NCI-H526 (cell line): Measurements from ENCODE around the gene USP4.
"Not testable (repeated sequence)": the region's sequence is repeated elsewhere in the genome, so short reads cannot be mapped to it uniquely, and the experiment has no call there.

Experiments
- DNase-seq, 2 experiments: peaks; one replicate each; lab custom pipeline; 2025; lab: John Stamatoyannopoulos, UW

Gene USP4

GRCh38 chr3:49253512-49253911 is 86.3 kb downstream of the USP4 start:
- no peak for DNase-seq

- DNase-seq: no peak
Observed at GRCh38 chr3:49248840-49249227, 91.0 kb downstream of the USP4 start.

DNA sequence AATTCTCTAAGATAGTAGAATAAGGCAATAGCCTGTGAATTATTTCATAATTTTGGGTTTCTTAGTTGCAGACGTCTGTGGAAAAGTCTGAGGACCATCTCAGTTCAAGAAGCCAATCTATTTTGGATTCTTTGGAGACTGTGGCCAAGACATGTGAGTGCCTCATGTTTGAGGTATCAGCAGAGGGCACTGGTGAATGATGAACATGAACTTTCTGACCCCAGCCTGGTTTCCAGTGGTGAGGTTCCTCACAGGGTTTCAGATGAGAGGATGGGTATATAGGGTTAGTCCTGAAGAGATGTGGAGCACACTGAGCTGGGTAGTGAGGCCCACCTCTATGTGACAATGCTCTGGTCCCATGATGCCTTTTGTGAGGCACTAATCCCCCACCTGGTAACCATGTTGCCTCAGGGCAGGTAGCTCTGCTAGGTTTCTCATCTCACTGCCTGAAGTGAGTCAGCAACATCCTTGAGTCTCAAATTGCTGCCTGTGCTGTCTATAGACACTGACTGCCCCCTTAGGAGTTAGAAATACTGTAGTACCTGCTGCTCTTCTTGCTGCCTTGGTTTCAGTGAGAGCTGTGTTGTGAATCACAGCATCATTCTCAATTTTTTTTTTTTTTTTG is 95.2 kb downstream of the USP4 start:
- no peak for DNase-seq

GRCh38 chr3:49240091-49240490 is 99.8 kb downstream of the USP4 start:
- DNase-seq: not testable (repeated sequence)

- DNase-seq: no peak
Observed at GRCh38 chr3:49238274-49239127, 101.4 kb downstream of the USP4 start.

DNA sequence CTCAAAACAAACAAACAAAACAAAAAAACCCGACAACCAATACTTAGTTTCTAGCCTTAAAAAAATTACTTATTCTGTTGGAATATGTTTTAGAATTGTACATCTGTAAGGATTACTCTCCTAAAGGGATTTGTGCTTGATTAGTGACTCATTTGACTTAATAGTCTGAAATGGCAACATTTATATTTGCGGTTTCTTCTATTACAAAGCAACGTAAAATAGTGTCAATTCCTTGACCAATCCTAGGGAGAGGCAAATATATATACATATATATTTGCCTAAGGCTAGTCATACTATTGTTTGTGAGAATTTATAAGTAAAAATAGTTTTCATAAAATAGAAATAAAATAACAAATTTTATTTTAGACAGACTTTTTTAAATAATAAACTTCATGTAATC is 102.5 kb downstream of the USP4 start:
- no peak for DNase-seq

GRCh38 chr3:49236226-49236625 is 103.6 kb downstream of the USP4 start:
- no peak for DNase-seq

GRCh38 chr3:49228817-49229216 is 111.0 kb downstream of the USP4 start:
- DNase-seq: not testable (repeated sequence)
